Suprapubic skin (tissue), 4 donors: ENCODE measurements around the gene CNBP. TPM values are rescaled to one million over a fixed set of nuclear protein-coding genes. Genes with fewer than 3 reads are reported as not detected.

Experiments
- DNase-seq, 2 donors: peaks; one replicate each; pipeline ENCODE4 v3.0.0-alpha.2; 2019; ENCODE audit warnings: low spot score in 2 of 2
- H3K27ac ChIP-seq: fragments of 200-600 bp; sonication (generic); one replicate; pipeline ENCODE4 v1.5.1; 2019
- H3K27me3 ChIP-seq: fragments of 200-600 bp; sonication (generic); one replicate; pipeline ENCODE4 v1.5.1; 2019
- H3K36me3 ChIP-seq: fragments of 200-600 bp; sonication (generic); one replicate; pipeline ENCODE4 v1.5.1; 2019
- H3K4me1 ChIP-seq: fragments of 200-600 bp; sonication (generic); one replicate; pipeline ENCODE4 v1.5.1; 2019
- H3K4me3 ChIP-seq: fragments of 200-600 bp; sonication (generic); one replicate; pipeline ENCODE4 v1.5.1; 2019; ENCODE audit warnings: mild to moderate bottlenecking
- H3K9me3 ChIP-seq: fragments of 200-600 bp; sonication (generic); one replicate; pipeline ENCODE4 v1.5.1; 2019
- EP300 ChIP-seq: sonication (generic); formaldehyde crosslinking; IDR thresholded peaks from one replicate; pipeline ENCODE4 v1.6.1; 2017; ENCODE audit warnings: antibody characterized with exemption
- POLR2A ChIP-seq, 2 donors: fragments of 450-650 bp; IDR thresholded peaks; one replicate each; pipeline ENCODE4 v1.6.1; 2017; ENCODE audit warnings: antibody characterized with exemption in 2 of 2, mild to moderate bottlenecking in 2 of 2, moderate library complexity in 2 of 2
- POLR2AphosphoS5 ChIP-seq, 3 donors: sonication (generic); formaldehyde crosslinking; IDR thresholded peaks; one replicate each; pipeline ENCODE4 v1.6.1; 2017; ENCODE audit warnings: antibody characterized with exemption in 3 of 3
- WGBS: methylation state at CpG from one replicate; pipeline ENCODE4 v1.1.5; 2018; 5-methylcytosine and 5-hydroxymethylcytosine counted together
- total RNA-seq, 4 donors: library from RNA; depleted of rRNA; stranded (reverse); fragments of >200 nt; gene quantifications; one replicate each; pipeline ENCODE4 v1.1.0, GENCODE V29; 2016
- TF ChIP-seq, protein P1 (sequence below), 2 donors: fragments of 200-600 bp in 1 of 2; fragments of 450-650 bp in 1 of 2; sonication (generic) in 1 of 2; IDR thresholded peaks; one replicate each; pipeline ENCODE4 v1.5.1; 2016 to 2019; ENCODE audit warnings: antibody characterized with exemption in 2 of 2, mild to moderate bottlenecking in 1 of 2, moderate library complexity in 1 of 2

The CNBP gene
- total RNA-seq, 4 donors from 2014 or later = 361 to 504 (median 408) TPM

DNA sequence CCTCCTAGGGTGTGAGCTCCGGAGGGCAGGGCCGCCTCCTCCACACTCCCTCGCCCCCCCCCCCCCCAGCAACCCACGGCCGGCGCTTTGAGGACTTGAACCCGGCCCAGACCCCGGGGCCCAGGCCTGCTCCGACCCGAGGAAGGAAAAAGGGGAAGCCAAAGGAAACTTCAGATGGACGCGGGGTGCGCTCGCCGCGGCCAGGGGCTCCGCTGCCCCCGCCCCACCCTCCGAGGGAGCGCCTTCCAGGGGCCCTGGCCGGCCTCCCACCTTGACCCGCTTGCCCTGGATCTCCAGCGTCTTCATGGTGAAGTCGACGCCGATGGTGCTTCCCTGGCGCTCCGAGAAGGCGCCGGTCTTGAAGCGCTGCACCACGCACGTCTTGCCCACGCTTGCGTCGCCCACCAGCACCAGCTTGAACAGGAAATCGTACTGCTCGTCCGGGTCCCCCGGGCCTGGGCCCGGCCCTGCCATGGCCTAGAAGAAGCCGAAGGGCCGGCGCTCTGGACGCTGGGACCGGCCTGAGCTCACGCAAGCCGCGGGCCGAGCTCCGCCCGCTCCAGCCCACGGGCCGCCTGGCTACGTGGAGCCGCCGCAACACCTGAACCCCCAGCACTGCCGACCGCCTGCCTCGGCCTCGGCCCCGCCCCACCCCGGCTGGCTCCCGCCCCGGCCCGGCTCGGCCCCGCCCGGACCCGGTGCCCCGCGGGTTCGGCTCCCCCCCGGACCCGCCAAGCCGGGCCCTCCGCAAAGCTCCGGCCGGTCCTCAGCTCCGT, 62.5 kb downstream of the CNBP start:
- no peak for DNase-seq
- TF ChIP-seq POLR2A (IDR thresholded peaks at IDR 0.05) (no peak), POLR2AphosphoS5 (IDR thresholded peaks at IDR 0.05) (no peak), EP300 (no peak)
- TF ChIP-seq, protein P1, sequence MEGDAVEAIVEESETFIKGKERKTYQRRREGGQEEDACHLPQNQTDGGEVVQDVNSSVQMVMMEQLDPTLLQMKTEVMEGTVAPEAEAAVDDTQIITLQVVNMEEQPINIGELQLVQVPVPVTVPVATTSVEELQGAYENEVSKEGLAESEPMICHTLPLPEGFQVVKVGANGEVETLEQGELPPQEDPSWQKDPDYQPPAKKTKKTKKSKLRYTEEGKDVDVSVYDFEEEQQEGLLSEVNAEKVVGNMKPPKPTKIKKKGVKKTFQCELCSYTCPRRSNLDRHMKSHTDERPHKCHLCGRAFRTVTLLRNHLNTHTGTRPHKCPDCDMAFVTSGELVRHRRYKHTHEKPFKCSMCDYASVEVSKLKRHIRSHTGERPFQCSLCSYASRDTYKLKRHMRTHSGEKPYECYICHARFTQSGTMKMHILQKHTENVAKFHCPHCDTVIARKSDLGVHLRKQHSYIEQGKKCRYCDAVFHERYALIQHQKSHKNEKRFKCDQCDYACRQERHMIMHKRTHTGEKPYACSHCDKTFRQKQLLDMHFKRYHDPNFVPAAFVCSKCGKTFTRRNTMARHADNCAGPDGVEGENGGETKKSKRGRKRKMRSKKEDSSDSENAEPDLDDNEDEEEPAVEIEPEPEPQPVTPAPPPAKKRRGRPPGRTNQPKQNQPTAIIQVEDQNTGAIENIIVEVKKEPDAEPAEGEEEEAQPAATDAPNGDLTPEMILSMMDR (IDR thresholded peaks at IDR 0.05) = no peak

DNA sequence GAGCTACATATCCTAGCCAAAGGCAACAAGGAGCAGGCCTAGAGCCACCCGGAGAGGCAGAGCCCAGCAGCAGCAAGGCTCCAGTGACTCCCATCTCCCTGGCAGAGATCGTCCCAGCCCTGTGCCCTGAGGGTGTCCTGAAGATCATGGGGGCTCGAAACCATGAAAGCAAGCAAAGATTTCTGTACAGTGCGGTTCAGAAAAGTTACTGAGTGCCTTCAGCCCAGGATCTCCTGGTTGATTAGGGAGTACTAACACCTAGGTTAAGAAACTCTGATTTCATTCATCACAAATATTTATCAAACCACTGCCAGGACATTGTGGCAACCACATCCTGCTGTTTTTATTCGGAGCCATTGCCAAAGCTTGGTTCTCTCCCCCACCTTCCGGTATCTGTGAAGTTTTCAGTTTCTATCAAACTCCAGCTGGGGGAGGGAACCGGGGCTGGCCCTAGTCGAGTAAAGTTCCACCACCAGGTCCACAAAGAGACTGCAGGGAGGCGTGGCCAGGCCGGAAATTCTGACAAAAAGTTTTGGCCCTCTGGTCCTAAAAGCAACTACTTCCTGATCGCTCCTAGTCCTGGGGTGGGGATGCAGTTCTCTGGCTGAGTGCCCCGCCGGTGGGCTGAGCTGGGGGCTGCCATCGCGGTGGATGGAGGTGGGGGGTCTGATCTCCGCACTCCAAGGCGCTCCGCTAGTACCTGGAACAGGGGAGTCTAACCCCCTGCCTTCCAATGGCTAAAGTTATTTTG, 63.3 kb downstream of the CNBP start:
- Histone ChIP-seq H3K4me3 (peak overlapping the region; percentile 85), H3K27me3 (no peaks in the 10 kb centered on the region), H3K4me1 (peaks cover 33% of the 10 kb centered on the region), H3K9me3 (no peaks in the 10 kb centered on the region), H3K36me3 (no peaks in the 10 kb centered on the region), H3K27ac (peak overlapping the region; percentile 95)
- TF ChIP-seq, protein P1 (IDR thresholded peaks at IDR 0.05) = peak; percentile 12 to 31
- TF ChIP-seq EP300 (no peak), POLR2AphosphoS5 (IDR thresholded peaks at IDR 0.05) (peak in 1 of 3 donors; percentile 37), POLR2A (IDR thresholded peaks at IDR 0.05) (peak in 1 of 2 donors; percentile 75)
- peak; percentile 95 to 96 for DNase-seq
- WGBS = 2% methylated on average over 11 of the region's 18 CpGs

More for the DNA sequence above, 62.5 kb downstream of the CNBP start:
- H3K36me3 ChIP-seq = peaks cover 2% of the 10 kb centered on the region
- H3K27ac ChIP-seq = peak overlapping the region; percentile 95
- peaks cover 33% of the 10 kb centered on the region for H3K4me1 ChIP-seq
- 0% methylated on average over 15 of the region's 80 CpGs for WGBS
- H3K4me3 ChIP-seq = peak overlapping the region; percentile 85
- H3K9me3 ChIP-seq = no peaks in the 10 kb centered on the region
- H3K27me3 ChIP-seq = no peaks in the 10 kb centered on the region

DNA sequence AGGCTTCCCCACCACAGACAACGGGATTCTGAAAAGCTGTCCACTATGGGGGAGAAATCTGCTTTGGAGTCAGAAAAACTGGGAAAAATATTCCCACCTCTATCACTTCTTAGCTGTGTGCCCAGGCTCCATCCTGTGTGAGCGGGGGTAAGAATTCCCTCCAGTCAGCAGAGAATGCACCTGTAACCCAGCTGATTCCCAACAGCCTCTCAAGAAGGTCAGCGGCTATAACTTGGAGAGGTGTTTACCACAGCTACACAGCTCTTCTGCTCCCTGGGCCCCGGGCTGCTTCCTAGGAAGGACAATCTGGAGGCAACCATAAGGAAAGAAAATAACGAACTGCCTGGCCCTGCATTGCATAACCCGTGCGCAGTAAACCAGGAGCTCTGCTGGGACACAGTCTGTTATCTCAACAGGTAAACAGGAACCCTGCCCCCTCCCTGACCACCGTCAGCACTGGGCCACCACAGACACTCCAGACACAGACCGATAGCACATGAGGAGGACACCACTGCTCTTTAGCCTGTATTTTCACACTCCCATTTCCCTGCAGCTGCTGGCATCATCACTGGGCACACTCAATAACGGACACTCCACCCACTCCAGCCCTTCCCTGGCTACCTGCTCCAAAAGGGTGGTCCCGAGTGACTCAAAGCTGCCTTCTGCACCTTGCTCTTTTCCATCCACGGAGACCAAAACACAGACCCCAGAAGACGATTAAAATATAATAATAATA, 64.2 kb downstream of the CNBP start:
- Histone ChIP-seq H3K9me3 (no peaks in the 10 kb centered on the region), H3K4me1 (peaks cover 33% of the 10 kb centered on the region), H3K4me3 (peak overlapping the region; percentile 85), H3K36me3 (no peaks in the 10 kb centered on the region), H3K27me3 (no peaks in the 10 kb centered on the region), H3K27ac (peak overlapping the region; percentile 95)
- WGBS = 12% methylated on average over 9 of the region's 13 CpGs
- DNase-seq = no peak
- TF ChIP-seq POLR2AphosphoS5 (IDR thresholded peaks at IDR 0.05) (no peak), EP300 (no peak)
- TF ChIP-seq, protein P1 (IDR thresholded peaks at IDR 0.05) = no peak

DNA sequence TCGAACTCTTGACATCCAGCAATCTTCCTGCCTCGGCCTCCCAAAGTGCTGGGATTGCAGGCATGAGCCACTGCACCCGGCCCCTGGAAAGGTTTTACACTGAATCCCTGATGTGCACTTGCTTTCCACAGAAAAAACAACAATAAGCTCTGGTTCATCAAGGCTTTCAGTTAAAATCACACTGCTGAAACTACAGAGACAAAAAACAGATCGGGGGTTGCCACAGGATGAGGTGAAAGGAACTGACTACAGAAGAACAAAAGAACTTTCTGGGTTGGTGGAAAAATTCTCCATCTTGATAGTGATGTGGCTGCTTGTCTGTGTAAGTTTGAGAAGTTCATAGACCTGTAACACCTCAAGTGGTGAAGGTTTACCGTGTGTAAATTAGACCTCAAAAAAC, 65.0 kb downstream of the CNBP start:
- DNase-seq = no peak
- Histone ChIP-seq H3K4me1 (peaks cover 33% of the 10 kb centered on the region), H3K4me3 (peak overlapping the region; percentile 85), H3K9me3 (no peaks in the 10 kb centered on the region), H3K27ac (no peak overlapping the region), H3K36me3 (no peaks in the 10 kb centered on the region), H3K27me3 (no peaks in the 10 kb centered on the region)
- TF ChIP-seq, protein P1 (IDR thresholded peaks at IDR 0.05) = no peak
- no peak for TF ChIP-seq POLR2A (IDR thresholded peaks at IDR 0.05)
- TF ChIP-seq EP300 = no peak
- TF ChIP-seq POLR2AphosphoS5 (IDR thresholded peaks at IDR 0.05) = no peak
- WGBS = 79% methylated on average over 5 of the region's 5 CpGs

Other genes starting within 250 kb of the CNBP start
- gene CFAP92, start 189.8 kb downstream of the CNBP start, total RNA-seq = 1 to 10 TPM in 2 of 4 donors, under 1 TPM in 2; 0.11 to 1.7 (median 0.87) TPM
- 1 to 10 TPM in 2 of 4 donors, under 1 TPM in 2; 0.76 to 2.5 (median 1.1) TPM for gene EFCC1, start 182.6 kb downstream of the CNBP start, total RNA-seq
- gene GP9, start 123.1 kb downstream of the CNBP start, total RNA-seq = not detected
- 10 to 100 TPM in 1 of 4 donors, 1 to 10 TPM in 3; 7.3 to 20.4 (median 8.3) TPM for gene RAB43, start 62.1 kb downstream of the CNBP start, total RNA-seq
- gene ISY1, start 22.8 kb downstream of the CNBP start, total RNA-seq = 10 to 100 TPM in 3 of 4 donors, 1 to 10 TPM in 1; 6.3 to 18.2 (median 16.3) TPM
- gene COPG1, start 65.7 kb upstream of the CNBP start, total RNA-seq = 10 to 100 TPM; 77.1 to 95.3 (median 88.6) TPM
- gene HMCES, start 95.0 kb upstream of the CNBP start, total RNA-seq = 10 to 100 TPM; 25.1 to 34.5 (median 32.7) TPM
- 1 to 10 TPM in 1 of 4 donors, under 1 TPM in 2, not detected in 1; 0.13 to 1.1 (median 0.23) TPM for gene EFCAB12, start 244.7 kb upstream of the CNBP start, total RNA-seq